Esophagus squamous epithelium (tissue), 5 donors: ENCODE measurements around the gene SHISA6. TPM values are rescaled to one million over a fixed set of nuclear protein-coding genes. Genes with fewer than 3 reads are reported as not detected.

ENCODE experiments used
- DNase-seq: peaks from one replicate; lab custom pipeline; 2025; lab: John Stamatoyannopoulos, UW
- H3K27ac ChIP-seq, 4 donors: fragments of 200-600 bp; sonication (generic); one replicate each; pipeline ENCODE4 v1.5.1; 2016 to 2019; ENCODE audit warnings: mild to moderate bottlenecking in 1 of 4
- H3K27me3 ChIP-seq, 4 donors: fragments of 200-600 bp; sonication (generic); 1 replicate in 3 of 4; 2 replicates in 1 of 4; pipeline versions ENCODE4 v1.5.1 to v1.6.0; 2017 to 2021; ENCODE audit warnings: antibody characterized with exemption in 1 of 4
- H3K36me3 ChIP-seq, 3 donors: fragments of 200-600 bp; sonication (generic); one replicate each; pipeline ENCODE4 v1.5.1; 2016 to 2019
- H3K4me1 ChIP-seq, 3 donors: fragments of 200-600 bp; sonication (generic); one replicate each; pipeline ENCODE4 v1.5.1; 2017 to 2019
- H3K4me3 ChIP-seq, 4 donors: fragments of 200-600 bp; sonication (generic); 1 replicate in 3 of 4; 2 replicates in 1 of 4; pipeline ENCODE4 v1.5.1; 2016 to 2019; ENCODE audit warnings: mild to moderate bottlenecking in 2 of 4, moderate library complexity in 1 of 4
- H3K9me3 ChIP-seq, 3 donors: fragments of 200-600 bp; sonication (generic); one replicate each; pipeline ENCODE4 v1.5.1; 2016 to 2019
- POLR2A ChIP-seq, 4 donors: fragments of 450-650 bp; IDR thresholded peaks; one replicate each; pipeline ENCODE4 v1.6.1; 2017; ENCODE audit warnings: antibody characterized with exemption in 4 of 4, mild to moderate bottlenecking in 4 of 4, moderate library complexity in 3 of 4
- WGBS, 2 donors: methylation state at CpG; one replicate each; pipeline ENCODE4 v1.1.5; 2018; 5-methylcytosine and 5-hydroxymethylcytosine counted together
- intact Hi-C: fragments of 100-400 bp; cut with DNase I; formaldehyde crosslinking; loops from one replicate; pipeline ENCODE4 v1.15.0; 2022
- total RNA-seq, 4 donors: library from RNA; depleted of rRNA; stranded (reverse); fragments of >200 nt; gene quantifications; one replicate each; pipeline ENCODE4 v1.1.0, GENCODE V29; 2016
- TF ChIP-seq, protein P1 (sequence below), 6 experiments: fragments of 450-650 bp in 4 of 6; fragments of 200-600 bp in 2 of 6; sonication (generic) in 2 of 6; IDR thresholded peaks; one replicate each; pipeline ENCODE4 v1.5.1; 2016 to 2019; ENCODE audit warnings: antibody characterized with exemption in 6 of 6, mild to moderate bottlenecking in 4 of 6, moderate library complexity in 4 of 6
- donor health status: DM: yes; HTN: yes; CAD: no.

SHISA6 gene
- total RNA-seq, 4 donors from 2014 or later, result 0.19 to 1.5 (median 0.71) TPM

DNA sequence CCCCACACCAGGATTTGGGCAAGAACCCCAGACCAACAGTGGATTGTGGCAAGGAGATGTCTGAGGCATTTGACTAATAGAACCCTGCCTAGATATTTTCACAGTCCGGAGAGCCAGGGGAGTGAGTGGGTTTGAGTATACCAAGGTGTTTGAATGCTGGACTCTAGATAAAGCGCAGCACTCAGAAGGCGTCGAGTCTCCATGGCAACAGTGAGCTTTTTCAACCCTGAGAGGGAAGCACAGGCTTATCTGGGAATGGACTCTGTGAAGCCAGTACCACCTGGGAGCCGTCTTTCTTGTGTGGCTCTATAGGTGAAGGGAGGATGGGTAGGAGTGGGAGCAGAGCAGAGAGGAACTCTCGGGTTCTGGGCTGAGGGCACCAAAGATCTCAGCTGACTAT lies 147.0 kb downstream of the SHISA6 start:
- no peaks in the 10 kb centered on the region for H3K27me3 ChIP-seq
- intact Hi-C loops, result no loop called here
- H3K27ac ChIP-seq, result no peak overlapping the region
- H3K36me3 ChIP-seq, result no peaks in the 10 kb centered on the region
- 53 to 62% methylated on average over 4 to 5 of the region's 6 CpGs for WGBS, 2 donors
- no peak overlapping the region for H3K4me3 ChIP-seq
- TF ChIP-seq POLR2A (IDR thresholded peaks at IDR 0.05), result no peak
- TF ChIP-seq, protein P1, sequence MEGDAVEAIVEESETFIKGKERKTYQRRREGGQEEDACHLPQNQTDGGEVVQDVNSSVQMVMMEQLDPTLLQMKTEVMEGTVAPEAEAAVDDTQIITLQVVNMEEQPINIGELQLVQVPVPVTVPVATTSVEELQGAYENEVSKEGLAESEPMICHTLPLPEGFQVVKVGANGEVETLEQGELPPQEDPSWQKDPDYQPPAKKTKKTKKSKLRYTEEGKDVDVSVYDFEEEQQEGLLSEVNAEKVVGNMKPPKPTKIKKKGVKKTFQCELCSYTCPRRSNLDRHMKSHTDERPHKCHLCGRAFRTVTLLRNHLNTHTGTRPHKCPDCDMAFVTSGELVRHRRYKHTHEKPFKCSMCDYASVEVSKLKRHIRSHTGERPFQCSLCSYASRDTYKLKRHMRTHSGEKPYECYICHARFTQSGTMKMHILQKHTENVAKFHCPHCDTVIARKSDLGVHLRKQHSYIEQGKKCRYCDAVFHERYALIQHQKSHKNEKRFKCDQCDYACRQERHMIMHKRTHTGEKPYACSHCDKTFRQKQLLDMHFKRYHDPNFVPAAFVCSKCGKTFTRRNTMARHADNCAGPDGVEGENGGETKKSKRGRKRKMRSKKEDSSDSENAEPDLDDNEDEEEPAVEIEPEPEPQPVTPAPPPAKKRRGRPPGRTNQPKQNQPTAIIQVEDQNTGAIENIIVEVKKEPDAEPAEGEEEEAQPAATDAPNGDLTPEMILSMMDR (IDR thresholded peaks at IDR 0.05), result no peak
- no peaks in the 10 kb centered on the region for H3K9me3 ChIP-seq
- no peaks in the 10 kb centered on the region for H3K4me1 ChIP-seq
- no peak for DNase-seq

DNA sequence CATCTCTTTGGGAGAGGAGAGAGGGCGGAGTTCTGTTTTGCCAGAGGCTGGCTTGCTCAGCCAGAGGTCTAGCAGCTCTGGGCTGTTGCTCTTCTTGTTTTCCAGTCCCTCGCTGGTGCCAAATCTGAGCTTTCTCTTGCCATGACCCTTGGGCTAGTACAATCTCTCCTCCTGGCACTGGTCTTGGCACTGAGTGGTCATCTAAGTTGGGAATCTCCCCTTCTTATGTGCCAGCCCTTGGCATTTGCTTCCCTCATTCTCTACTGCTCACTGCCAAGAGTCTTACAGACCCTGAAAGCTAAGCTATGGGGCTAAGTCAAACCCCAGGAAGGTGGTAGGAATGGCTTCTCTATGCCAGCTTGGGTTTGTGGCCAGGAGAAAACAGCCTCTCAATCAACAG lies 148.6 kb downstream of the SHISA6 start:
- H3K27me3 ChIP-seq, result no peaks in the 10 kb centered on the region
- H3K36me3 ChIP-seq, result no peaks in the 10 kb centered on the region
- 40 to 50% methylated on average over 1 to 2 of the region's 2 CpGs for WGBS, 2 donors
- H3K9me3 ChIP-seq, result no peaks in the 10 kb centered on the region
- no peaks in the 10 kb centered on the region for H3K4me1 ChIP-seq
- no peak overlapping the region for H3K4me3 ChIP-seq
- TF ChIP-seq, protein P1 (IDR thresholded peaks at IDR 0.05), result no peak
- TF ChIP-seq POLR2A (IDR thresholded peaks at IDR 0.05), result no peak
- no peak for DNase-seq
- intact Hi-C loops, result no loop called here
- H3K27ac ChIP-seq, result no peak overlapping the region

DNA sequence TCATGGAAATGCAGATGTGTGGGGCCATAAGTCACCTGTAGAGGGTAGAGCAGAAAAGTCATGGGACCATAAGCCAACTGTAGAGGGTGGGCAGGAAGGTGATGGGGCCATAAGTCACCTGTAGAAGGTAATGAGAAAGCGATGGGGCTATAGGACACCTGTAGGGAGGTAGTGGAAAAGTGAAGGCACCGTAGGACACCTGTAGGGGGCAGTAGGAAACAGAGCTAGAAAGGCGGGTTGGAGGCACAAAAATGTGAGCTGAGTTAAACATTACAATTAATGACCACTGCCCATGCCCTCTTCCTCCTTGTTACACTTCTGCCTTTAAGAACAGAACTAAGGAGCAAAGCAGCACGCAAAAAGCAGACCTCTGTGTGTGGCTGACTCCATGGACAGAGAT lies 150.1 kb downstream of the SHISA6 start:
- Histone ChIP-seq H3K9me3 (no peaks in the 10 kb centered on the region), H3K36me3 (no peaks in the 10 kb centered on the region), H3K4me3 (no peak overlapping the region), H3K4me1 (no peaks in the 10 kb centered on the region), H3K27me3 (no peaks in the 10 kb centered on the region), H3K27ac (no peak overlapping the region)
- no peak for DNase-seq
- intact Hi-C loops, result no loop called here
- no peak for TF ChIP-seq POLR2A (IDR thresholded peaks at IDR 0.05)
- TF ChIP-seq, protein P1 (IDR thresholded peaks at IDR 0.05), result peak in 1 of 6 experiments; percentile 12
- WGBS, 2 donors, result 75 to 76% methylated on average over 4 of the region's 4 CpGs

DNA sequence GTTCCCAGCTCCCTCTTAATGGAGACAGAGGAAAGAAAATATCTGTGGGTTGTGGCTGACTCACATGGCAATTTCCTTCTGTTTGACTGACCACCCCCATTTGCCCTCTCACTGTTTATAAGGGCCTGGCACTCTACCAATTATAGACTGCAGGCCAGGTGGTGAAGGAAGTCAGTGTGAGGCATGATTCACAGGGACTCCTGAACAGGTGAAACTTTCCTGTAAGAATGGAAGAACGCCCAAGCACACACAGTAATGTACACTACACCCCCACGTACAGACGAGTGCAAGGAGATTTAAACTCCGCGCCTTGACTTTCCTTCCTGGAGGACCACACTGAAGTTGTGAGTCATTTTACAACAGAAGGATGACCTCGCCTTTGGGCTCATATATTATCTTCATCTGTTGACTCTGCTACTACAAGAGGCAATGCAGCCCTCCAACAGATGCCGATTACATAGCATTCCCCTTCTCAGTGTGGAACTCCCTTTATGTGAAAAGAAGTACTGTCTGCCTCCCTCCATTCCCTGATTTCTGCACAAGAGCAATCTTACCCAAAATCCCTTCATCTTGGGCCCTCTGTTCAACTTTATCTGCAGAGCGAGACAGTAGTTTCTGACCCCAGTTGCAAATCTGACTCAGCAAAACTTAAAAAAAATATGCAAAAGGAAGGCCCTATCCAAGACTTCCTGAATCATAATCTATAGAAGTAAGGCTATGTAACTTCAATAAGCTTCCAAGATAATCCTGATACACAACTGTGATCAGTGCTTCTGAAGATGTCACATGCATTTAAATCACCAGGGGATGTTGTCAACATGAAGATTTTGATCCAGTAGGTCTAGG lies 163.6 kb downstream of the SHISA6 start:
- TF ChIP-seq, protein P1 (IDR thresholded peaks at IDR 0.05), result no peak
- no peak for TF ChIP-seq POLR2A (IDR thresholded peaks at IDR 0.05)
- no peak overlapping the region for H3K4me3 ChIP-seq
- WGBS, 2 donors, result 56 to 67% methylated on average over 8 of the region's 8 CpGs
- peaks cover 0 to 20% (median 11%) of the 10 kb centered on the region in 3 donors for H3K9me3 ChIP-seq
- H3K27me3 ChIP-seq, result no peaks in the 10 kb centered on the region
- H3K27ac ChIP-seq, result no peak overlapping the region
- no peaks in the 10 kb centered on the region for H3K36me3 ChIP-seq
- intact Hi-C loops, result no loop called here
- H3K4me1 ChIP-seq, result no peaks in the 10 kb centered on the region
- DNase-seq, result no peak

DNA sequence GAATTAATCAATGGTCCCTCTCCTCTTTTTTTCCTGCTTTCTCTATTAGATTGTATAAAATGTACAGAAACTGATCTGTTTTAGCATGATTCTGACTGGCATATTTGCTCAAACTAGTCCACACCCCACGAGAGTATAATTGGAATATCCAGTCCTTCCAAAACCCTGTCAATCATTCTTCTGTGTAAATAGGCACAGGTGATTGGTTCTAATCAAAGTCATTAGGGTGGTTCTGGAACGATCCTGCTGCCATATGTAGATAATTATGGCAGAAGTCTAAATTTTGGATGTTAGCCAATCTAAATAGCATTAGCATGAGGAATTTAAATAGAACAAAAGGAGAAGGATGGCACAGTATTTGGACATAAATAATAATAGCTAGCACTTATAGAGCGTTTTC lies 165.7 kb downstream of the SHISA6 start:
- no peak for DNase-seq
- no peaks in the 10 kb centered on the region for H3K36me3 ChIP-seq
- peaks cover 0 to 18% (median 4%) of the 10 kb centered on the region in 3 donors for H3K9me3 ChIP-seq
- H3K27me3 ChIP-seq, result no peaks in the 10 kb centered on the region
- intact Hi-C loops, result no loop called here
- H3K27ac ChIP-seq, result no peak overlapping the region
- no peaks in the 10 kb centered on the region for H3K4me1 ChIP-seq
- H3K4me3 ChIP-seq, result no peak overlapping the region
- TF ChIP-seq POLR2A (IDR thresholded peaks at IDR 0.05), result no peak
- TF ChIP-seq, protein P1 (IDR thresholded peaks at IDR 0.05), result no peak
- WGBS, 2 donors, result 21 to 37% methylated on average over 3 of the region's 3 CpGs
